HepG2 (cell line): Measurements from ENCODE around the gene GFY. TPM values are rescaled to one million over a fixed set of nuclear protein-coding genes. Genes with fewer than 3 reads are reported as not detected.

Source experiments
- ADNP ChIP-seq: sonication (generic); formaldehyde crosslinking; IDR thresholded peaks from 2 replicates; pipeline ENCODE4 v1.4.0; 2020; ENCODE audit warnings: missing genetic modification reagents
- JUND ChIP-seq: sonication (generic); formaldehyde crosslinking; IDR thresholded peaks from 2 replicates; pipeline ENCODE4 v1.8.0; 2022; ENCODE audit warnings: mild to moderate bottlenecking, missing genetic modification reagents
- KAT8 ChIP-seq: IDR thresholded peaks from 2 replicates; pipeline ENCODE4 v1.6.1; 2016; ENCODE audit warnings: missing genetic modification reagents, missing compliant biosample characterization
- PHF5A ChIP-seq: IDR thresholded peaks from one replicate; pipeline ENCODE4 v1.6.1; 2018; ENCODE audit warnings: low read depth, missing genetic modification reagents; ENCODE audit not compliant: unreplicated experiment
- SNAPC2 ChIP-seq: sonication (generic); formaldehyde crosslinking; IDR thresholded peaks from 2 replicates; pipeline ENCODE4 v1.8.1; 2022; ENCODE audit warnings: mild to moderate bottlenecking, missing genetic modification reagents
- SYNCRIP ChIP-seq: fragments of 200-400 bp; formaldehyde crosslinking; IDR thresholded peaks from 2 replicates; pipeline ENCODE4 v1.6.1; 2018; ENCODE audit warnings: mild to moderate bottlenecking, low read depth, low read length; ENCODE audit not compliant: insufficient read depth
- TOE1 ChIP-seq: sonication (generic); formaldehyde crosslinking; IDR thresholded peaks from 2 replicates; pipeline ENCODE4 v1.4.0; 2020; ENCODE audit warnings: mild to moderate bottlenecking, missing genetic modification reagents
- ZMAT3 ChIP-seq: sonication (generic); formaldehyde crosslinking; conservative IDR thresholded peaks from 2 replicates; pipeline ENCODE4 v1.7.0; 2021; ENCODE audit warnings: missing genetic modification reagents
- ZNF138 ChIP-seq: sonication (generic); formaldehyde crosslinking; IDR thresholded peaks from 2 replicates; pipeline ENCODE4 v1.5.0; 2020; ENCODE audit warnings: mild to moderate bottlenecking, low read depth, missing genetic modification reagents
- ZNF44 ChIP-seq: sonication (generic); formaldehyde crosslinking; IDR thresholded peaks from 2 replicates; pipeline ENCODE4 v1.5.1; 2020; ENCODE audit warnings: mild to moderate bottlenecking, missing genetic modification reagents
- polyA plus RNA-seq, 8 experiments: library from polyadenylated mRNA; depleted of rRNA in 3 of 8; stranded (reverse) in 7 of 8; unstranded in 1 of 8; fragments of >200 nt; fragmentation: Illumina TruSeq in 4 of 8; extraction: Trizol in 4 of 8; gene quantifications; 2 replicates each; pipeline versions ENCODE4 v1.2.1 to v1.2.3, GENCODE V29; 2011 to 2016; ENCODE audit warnings: low read depth in 4 of 8, missing spikeins in 1 of 8, mixed read lengths in 1 of 8; ENCODE audit not compliant: insufficient read depth in 1 of 8
- total RNA-seq, 5 experiments: library from RNA; depleted of rRNA; stranded (reverse); fragments of >200 nt; fragmentation: Illumina TruSeq; extraction: Trizol; gene quantifications; 2 replicates each; pipeline ENCODE4 v1.2.3, GENCODE V29; 2016; ENCODE audit warnings: low read depth in 1 of 5
- TF ChIP-seq, protein P1 (sequence below): sonication (generic); formaldehyde crosslinking; IDR thresholded peaks from 2 replicates; pipeline ENCODE4 v1.5.0; 2020; ENCODE audit warnings: mild to moderate bottlenecking, missing genetic modification reagents, borderline replicate concordance
- TF ChIP-seq, protein P2 (sequence below): IDR thresholded peaks from 2 replicates; pipeline ENCODE4 v1.6.1; 2012; ENCODE audit warnings: low read length, improper control_type of control experiment
- TF ChIP-seq, protein P3 (sequence below): sonication (generic); formaldehyde crosslinking; IDR thresholded peaks from 2 replicates; pipeline ENCODE4 v1.9.0; 2021; ENCODE audit warnings: missing genetic modification reagents, borderline replicate concordance
- TF ChIP-seq, protein P4 (sequence below): sonication (generic); formaldehyde crosslinking; IDR thresholded peaks from 2 replicates; pipeline ENCODE4 v1.8.0; 2022; ENCODE audit warnings: mild to moderate bottlenecking, missing genetic modification reagents; ENCODE audit not compliant: insufficient replicate concordance

GFY gene
- total and polyA plus RNA-seq, 2 of the 13 experiments (the other 11 are each of a cell fraction or from before 2014, with no cell fraction given) = not detected

DNA sequence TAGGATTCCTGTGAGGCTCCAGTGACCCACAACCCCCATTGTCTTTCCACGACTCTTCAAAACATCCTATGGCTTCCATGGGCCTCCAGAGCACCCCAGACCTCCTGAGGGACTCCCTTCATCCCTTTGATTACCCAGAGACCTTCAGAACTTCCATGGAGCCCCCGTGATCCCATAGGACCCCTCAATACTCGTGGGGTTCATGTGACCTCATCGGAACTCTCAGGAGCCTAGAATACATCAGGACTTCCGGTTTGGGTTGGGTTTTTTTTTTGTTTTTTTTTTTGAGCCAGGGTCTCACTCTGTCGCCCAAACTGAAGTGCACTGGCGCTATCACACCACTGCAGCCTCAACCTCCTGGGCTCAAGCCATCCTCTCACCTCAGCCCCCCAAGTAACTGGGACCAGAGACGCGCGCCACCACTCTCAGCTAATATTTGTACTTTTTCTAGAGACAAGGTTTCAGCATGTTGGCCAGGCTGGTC lies 28.6 kb downstream of the GFY start (continued):
- no peak for TF ChIP-seq TOE1
- TF ChIP-seq, protein P1, sequence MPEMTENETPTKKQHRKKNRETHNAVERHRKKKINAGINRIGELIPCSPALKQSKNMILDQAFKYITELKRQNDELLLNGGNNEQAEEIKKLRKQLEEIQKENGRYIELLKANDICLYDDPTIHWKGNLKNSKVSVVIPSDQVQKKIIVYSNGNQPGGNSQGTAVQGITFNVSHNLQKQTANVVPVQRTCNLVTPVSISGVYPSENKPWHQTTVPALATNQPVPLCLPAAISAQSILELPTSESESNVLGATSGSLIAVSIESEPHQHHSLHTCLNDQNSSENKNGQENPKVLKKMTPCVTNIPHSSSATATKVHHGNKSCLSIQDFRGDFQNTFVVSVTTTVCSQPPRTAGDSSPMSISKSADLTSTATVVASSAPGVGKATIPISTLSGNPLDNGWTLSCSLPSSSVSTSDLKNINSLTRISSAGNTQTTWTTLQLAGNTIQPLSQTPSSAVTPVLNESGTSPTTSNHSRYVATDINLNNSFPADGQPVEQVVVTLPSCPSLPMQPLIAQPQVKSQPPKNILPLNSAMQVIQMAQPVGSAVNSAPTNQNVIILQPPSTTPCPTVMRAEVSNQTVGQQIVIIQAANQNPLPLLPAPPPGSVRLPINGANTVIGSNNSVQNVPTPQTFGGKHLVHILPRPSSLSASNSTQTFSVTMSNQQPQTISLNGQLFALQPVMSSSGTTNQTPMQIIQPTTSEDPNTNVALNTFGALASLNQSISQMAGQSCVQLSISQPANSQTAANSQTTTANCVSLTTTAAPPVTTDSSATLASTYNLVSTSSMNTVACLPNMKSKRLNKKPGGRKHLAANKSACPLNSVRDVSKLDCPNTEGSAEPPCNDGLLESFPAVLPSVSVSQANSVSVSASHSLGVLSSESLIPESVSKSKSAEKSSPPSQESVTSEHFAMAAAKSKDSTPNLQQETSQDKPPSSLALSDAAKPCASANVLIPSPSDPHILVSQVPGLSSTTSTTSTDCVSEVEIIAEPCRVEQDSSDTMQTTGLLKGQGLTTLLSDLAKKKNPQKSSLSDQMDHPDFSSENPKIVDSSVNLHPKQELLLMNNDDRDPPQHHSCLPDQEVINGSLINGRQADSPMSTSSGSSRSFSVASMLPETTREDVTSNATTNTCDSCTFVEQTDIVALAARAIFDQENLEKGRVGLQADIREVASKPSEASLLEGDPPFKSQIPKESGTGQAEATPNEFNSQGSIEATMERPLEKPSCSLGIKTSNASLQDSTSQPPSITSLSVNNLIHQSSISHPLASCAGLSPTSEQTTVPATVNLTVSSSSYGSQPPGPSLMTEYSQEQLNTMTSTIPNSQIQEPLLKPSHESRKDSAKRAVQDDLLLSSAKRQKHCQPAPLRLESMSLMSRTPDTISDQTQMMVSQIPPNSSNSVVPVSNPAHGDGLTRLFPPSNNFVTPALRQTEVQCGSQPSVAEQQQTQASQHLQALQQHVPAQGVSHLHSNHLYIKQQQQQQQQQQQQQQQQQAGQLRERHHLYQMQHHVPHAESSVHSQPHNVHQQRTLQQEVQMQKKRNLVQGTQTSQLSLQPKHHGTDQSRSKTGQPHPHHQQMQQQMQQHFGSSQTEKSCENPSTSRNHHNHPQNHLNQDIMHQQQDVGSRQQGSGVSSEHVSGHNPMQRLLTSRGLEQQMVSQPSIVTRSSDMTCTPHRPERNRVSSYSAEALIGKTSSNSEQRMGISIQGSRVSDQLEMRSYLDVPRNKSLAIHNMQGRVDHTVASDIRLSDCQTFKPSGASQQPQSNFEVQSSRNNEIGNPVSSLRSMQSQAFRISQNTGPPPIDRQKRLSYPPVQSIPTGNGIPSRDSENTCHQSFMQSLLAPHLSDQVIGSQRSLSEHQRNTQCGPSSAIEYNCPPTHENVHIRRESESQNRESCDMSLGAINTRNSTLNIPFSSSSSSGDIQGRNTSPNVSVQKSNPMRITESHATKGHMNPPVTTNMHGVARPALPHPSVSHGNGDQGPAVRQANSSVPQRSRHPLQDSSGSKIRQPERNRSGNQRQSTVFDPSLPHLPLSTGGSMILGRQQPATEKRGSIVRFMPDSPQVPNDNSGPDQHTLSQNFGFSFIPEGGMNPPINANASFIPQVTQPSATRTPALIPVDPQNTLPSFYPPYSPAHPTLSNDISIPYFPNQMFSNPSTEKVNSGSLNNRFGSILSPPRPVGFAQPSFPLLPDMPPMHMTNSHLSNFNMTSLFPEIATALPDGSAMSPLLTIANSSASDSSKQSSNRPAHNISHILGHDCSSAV (CRISPR knock-in tag) = no peak
- 0 out of 2 replicates have a peak, but pooled peaks have one; percentile 13 for TF ChIP-seq SNAPC2 (CRISPR knock-in tag)
- no peak for TF ChIP-seq PHF5A (CRISPR knock-in tag)
- TF ChIP-seq ZNF138 = no peak
- TF ChIP-seq, protein P2, sequence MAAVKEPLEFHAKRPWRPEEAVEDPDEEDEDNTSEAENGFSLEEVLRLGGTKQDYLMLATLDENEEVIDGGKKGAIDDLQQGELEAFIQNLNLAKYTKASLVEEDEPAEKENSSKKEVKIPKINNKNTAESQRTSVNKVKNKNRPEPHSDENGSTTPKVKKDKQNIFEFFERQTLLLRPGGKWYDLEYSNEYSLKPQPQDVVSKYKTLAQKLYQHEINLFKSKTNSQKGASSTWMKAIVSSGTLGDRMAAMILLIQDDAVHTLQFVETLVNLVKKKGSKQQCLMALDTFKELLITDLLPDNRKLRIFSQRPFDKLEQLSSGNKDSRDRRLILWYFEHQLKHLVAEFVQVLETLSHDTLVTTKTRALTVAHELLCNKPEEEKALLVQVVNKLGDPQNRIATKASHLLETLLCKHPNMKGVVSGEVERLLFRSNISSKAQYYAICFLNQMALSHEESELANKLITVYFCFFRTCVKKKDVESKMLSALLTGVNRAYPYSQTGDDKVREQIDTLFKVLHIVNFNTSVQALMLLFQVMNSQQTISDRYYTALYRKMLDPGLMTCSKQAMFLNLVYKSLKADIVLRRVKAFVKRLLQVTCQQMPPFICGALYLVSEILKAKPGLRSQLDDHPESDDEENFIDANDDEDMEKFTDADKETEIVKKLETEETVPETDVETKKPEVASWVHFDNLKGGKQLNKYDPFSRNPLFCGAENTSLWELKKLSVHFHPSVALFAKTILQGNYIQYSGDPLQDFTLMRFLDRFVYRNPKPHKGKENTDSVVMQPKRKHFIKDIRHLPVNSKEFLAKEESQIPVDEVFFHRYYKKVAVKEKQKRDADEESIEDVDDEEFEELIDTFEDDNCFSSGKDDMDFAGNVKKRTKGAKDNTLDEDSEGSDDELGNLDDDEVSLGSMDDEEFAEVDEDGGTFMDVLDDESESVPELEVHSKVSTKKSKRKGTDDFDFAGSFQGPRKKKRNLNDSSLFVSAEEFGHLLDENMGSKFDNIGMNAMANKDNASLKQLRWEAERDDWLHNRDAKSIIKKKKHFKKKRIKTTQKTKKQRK = no peak
- no peak for TF ChIP-seq KAT8 (CRISPR knock-in tag)
- TF ChIP-seq ZMAT3 = no peak
- no peak for TF ChIP-seq ZNF44 (CRISPR knock-in tag)
- TF ChIP-seq, protein P3, sequence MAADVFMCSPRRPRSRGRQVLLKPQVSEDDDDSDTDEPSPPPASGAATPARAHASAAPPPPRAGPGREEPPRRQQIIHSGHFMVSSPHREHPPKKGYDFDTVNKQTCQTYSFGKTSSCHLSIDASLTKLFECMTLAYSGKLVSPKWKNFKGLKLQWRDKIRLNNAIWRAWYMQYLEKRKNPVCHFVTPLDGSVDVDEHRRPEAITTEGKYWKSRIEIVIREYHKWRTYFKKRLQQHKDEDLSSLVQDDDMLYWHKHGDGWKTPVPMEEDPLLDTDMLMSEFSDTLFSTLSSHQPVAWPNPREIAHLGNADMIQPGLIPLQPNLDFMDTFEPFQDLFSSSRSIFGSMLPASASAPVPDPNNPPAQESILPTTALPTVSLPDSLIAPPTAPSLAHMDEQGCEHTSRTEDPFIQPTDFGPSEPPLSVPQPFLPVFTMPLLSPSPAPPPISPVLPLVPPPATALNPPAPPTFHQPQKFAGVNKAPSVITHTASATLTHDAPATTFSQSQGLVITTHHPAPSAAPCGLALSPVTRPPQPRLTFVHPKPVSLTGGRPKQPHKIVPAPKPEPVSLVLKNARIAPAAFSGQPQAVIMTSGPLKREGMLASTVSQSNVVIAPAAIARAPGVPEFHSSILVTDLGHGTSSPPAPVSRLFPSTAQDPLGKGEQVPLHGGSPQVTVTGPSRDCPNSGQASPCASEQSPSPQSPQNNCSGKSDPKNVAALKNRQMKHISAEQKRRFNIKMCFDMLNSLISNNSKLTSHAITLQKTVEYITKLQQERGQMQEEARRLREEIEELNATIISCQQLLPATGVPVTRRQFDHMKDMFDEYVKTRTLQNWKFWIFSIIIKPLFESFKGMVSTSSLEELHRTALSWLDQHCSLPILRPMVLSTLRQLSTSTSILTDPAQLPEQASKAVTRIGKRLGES (CRISPR knock-in tag) = no peak
- TF ChIP-seq, protein P4, sequence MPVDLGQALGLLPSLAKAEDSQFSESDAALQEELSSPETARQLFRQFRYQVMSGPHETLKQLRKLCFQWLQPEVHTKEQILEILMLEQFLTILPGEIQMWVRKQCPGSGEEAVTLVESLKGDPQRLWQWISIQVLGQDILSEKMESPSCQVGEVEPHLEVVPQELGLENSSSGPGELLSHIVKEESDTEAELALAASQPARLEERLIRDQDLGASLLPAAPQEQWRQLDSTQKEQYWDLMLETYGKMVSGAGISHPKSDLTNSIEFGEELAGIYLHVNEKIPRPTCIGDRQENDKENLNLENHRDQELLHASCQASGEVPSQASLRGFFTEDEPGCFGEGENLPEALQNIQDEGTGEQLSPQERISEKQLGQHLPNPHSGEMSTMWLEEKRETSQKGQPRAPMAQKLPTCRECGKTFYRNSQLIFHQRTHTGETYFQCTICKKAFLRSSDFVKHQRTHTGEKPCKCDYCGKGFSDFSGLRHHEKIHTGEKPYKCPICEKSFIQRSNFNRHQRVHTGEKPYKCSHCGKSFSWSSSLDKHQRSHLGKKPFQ (CRISPR knock-in tag) = no peak
- TF ChIP-seq SYNCRIP = no peak
- TF ChIP-seq JUND (CRISPR knock-in tag) = no peak
- TF ChIP-seq ADNP = no peak
